NCI-H345 (cell line): Measurements from ENCODE around the gene SCMH1.
"Not testable (repeated sequence)": the region's sequence is repeated elsewhere in the genome, so short reads cannot be mapped to it uniquely, and the experiment has no call there.

Experiments
- DNase-seq: peaks from one replicate; lab custom pipeline; 2025; lab: John Stamatoyannopoulos, UW

Gene SCMH1

DNA sequence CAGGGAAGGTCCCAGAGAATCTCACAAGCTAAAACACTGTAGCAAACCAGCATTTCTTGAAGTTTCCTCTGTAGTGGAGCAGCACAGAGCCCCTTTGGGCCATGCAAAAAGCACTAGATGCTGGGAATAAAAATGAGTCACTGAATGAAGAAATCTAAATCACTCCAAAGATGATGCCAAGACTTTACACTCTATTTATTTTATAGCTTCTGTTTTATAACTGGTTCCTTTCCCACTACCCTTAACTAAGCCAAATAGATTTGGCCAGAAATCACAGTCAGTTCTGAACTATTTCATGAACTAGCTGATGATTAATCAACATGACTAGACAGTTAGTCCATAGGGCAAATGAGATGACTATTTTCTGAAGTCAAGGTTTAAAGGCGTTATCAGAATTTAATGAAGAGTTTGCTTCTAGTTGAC lies 89.5 kb downstream of the SCMH1 start:
- no peak for DNase-seq

DNA sequence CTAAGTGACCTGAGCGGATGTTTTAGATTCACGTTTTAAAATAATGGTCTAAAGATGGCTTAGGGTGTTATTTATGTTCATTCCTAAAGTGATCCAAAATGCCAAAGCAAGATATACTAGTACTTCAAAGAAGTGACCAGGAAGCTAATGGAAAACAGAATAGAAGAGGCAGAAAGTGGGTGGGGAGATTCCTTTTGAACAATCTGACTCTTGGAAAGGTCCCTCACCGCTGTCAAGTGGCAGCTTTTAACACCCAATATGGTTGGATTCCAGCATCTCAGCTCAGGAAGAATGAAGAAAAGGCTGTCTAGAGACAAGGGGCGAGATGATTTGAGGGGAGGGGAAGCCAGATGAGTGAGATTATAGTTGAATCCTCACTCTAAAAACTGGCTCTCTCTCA lies 90.3 kb downstream of the SCMH1 start:
- no peak for DNase-seq

DNA sequence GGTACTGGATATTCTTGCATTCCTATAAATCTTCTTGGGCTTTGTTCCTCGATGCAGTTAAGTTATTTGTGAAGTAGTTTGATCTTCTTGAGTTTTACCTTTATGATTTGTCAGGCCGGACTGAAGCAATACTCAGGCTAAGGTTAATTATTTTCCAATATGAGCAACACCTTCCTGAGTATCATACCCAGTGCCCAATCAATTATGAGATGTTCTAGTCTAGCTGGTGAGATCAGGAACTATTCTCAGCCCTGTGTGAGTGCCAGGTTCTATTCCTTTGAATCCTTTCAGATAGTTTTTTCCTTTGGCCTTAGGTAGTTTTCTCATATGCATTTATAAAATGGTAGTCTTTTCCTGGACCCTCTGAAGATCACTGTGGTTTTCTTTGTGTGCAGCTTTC lies 92.5 kb downstream of the SCMH1 start:
- DNase-seq: no peak

DNA sequence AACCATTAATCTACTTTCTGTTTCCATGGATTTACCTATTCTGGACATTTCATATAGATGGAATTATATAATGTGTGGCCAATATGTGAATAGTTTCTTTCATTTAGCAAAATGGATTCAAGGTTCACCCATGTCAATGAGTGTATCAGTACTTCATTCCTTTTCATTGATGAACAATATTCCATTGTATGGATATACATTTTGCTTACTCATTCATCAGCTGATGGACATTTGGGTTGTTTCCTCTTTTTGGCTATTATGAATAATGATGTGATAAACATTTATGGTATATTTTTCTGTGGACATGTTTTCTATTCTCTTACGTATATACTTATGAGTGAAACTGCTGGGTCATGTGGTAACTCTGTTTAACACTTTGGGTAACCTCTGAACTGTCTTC lies 97.8 kb downstream of the SCMH1 start:
- no peak for DNase-seq

DNA sequence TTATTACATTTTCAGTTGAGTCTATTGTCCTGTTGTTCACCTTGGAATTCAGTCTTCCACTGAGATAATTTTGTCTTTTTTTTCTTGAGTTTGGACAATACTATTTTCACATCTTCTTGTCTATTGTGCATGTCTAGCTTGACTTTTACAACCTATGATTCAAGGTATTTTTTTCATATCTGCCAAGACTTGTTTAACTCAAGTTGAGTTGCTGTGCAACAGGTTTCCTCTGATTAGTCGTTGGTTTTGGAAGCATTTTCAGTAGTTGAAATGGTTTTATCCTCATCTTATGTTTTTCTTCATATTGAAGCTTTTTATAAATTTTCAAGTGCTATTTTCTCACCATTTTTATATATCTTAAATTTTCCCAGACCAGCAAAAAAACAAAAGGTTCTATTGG lies 103.6 kb downstream of the SCMH1 start:
- DNase-seq: no peak

DNA sequence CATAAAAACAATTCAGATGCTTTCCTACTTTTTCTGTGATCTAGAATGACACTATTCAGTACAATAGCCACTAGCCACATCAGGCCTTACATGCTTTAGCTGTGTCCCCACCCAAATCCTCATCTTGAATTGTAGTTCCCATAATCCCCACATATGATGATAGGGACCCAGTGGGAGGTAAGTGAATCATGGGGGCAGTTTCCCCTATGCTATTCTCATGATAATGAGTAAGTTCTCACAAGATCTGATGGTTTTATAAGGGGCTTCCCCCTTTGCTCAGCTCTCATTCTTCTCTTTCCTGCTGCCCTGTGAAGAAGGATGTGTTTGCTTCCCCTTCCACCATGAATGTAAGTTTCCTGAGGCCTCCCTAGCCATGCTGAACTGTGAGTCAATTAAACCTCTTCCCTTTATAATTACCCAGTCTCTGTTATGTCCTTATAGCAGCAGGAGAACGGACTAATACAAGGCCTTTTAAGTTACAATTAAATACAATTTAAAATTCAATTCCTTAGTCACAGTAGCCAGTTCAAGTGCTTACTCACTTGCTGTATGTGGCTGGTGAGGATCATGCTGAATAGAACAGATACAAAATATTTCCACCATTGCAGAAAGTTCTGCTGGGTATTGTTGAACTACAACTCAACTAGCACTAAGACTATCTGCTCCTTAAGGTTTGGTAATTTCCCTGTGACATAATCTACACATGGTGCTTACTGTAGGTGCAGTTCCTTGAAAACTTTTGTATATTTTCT lies 106.7 kb downstream of the SCMH1 start:
- DNase-seq: no peak

DNA sequence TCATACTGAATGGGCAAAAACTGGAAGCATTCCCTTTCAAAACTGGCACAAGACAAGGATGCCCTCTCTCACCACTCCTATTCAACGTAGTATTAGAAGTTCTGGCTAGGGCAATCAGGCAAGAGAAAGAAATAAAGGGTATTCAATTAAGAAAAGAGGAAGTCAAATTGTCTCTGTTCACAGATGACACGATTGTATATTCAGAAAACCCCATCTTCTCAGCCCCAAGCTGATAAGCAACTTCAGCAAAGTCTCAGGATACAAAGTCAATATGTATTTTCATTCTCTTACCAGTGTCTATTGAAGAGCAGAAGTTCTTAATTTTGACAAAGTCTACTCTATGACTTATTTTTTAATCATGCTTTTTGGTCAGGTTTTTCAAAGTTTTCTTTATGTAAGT lies 107.8 kb downstream of the SCMH1 start:
- DNase-seq: not testable (repeated sequence)

DNA sequence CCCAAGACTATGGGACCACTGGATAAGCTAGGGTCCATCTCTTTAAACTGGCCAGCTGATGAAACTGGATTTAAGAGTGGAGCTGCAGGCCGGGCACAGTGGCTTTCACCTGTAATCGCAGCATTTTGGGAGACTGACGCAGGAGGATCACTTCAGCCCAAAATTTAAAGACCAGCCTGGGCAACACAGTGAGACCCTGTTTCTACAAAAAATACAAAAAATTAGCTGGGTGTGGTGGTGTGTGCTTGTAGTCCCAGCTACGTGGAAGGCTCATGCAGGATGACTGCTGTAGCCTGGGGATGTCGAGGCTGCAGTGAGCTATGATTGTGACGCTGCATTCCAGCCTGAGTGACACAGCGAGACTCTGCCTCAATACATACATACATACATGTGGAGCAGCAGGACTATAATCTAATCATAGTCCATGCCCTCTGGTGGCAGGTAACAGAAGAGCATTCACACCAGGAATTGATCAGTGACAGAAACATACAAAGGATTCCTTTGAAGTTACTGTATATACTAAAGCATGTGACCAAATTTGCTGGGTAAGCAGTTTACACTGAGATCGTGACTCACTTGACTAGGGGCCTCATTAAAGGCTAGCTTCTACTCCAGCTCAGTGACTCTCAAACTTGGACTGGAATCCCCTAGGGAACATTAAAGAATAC lies 119.1 kb downstream of the SCMH1 start:
- DNase-seq: peak; percentile 9

DNA sequence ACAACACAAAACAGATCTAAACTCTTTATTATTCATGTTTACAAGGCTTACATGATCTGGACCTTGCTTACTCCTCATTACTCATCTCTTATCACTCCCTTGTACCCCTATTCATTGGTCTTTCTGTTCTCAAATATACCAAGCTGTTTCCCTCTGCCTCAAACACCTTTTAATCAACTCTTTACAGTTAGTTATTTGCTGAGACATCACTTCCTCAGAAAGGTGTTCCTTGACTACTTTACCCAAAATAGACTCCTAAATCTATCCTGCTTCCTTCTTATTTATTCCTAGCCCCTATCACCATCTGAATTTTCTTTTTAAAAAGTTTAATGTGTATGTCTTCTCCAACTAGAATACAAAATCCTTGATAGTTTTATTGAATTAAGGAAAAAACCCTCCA lies 120.0 kb downstream of the SCMH1 start:
- no peak for DNase-seq

DNA sequence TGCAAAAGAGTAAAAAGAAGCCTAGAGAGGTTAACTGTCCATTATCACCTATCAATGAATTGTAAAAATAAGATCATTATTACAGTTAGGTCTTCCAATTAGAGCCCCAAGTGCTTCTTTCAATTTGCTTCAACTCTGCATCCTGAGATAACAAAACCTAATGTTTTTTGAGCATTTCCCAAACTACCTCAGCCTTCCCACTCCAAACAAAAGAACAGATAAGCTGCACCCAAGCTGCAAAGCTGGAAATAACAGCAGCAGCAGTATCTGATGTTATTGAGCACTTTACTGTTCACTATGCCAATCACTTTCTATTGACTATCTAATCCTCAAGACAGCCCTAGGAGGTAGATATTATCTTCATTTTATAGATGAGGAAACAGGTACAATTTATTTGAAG lies 123.5 kb downstream of the SCMH1 start:
- DNase-seq: no peak

DNA sequence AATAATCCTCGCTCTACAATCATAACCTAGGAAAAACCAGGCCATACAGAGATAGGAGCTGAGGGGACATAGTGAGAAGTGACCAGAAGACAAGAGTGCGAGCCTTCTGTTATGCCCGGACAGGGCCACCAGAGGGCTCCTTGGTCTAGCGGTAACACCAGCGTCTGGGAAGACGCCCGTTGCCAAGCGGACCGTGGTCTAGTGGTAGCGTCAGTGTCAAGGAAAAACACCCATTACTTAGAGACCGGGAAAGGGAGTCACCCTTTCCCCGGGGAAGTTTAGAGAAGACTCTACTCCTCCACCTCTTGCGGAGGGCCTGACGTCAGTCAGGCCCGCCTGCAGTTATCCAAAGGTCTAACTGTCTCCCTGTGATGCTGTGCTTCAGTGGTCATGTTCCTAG lies 124.9 kb downstream of the SCMH1 start:
- DNase-seq: not testable (repeated sequence)

DNA sequence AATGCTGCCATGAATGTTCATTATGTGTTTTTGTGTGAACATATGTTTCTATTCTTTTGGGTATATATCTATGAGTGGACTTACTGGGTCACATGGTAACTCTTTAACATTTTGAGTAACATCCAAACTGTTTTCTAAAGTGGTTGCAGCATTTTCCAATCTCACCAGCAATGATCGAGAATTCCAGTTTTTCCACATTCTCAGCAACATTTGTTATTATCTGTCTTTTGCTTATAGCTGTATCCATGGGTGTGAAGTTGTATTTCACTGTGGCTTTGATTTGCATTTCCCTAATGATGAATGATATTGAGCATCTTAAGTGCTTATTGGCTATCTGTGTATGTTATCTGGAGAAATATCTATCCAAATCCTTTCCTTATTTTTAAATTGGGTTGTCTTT lies 131.4 kb downstream of the SCMH1 start:
- no peak for DNase-seq

DNA sequence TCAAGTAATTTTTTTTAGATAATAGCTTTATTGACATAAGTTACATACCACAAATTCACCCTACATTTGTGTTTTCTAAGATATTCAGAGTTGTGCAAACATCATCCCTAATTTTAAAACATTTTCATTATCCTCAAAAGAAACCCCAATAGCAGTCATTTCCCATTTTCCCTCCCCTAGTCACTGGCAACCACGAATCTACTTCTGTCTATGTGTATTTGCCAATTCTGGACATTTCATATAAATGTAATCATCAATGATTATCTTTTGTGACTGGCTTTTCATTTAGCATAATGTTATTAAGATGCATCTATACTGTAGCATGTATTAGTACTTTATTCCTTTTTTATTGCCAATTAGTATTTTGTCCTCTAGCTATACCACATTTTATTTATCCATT lies 131.8 kb downstream of the SCMH1 start:
- no peak for DNase-seq

DNA sequence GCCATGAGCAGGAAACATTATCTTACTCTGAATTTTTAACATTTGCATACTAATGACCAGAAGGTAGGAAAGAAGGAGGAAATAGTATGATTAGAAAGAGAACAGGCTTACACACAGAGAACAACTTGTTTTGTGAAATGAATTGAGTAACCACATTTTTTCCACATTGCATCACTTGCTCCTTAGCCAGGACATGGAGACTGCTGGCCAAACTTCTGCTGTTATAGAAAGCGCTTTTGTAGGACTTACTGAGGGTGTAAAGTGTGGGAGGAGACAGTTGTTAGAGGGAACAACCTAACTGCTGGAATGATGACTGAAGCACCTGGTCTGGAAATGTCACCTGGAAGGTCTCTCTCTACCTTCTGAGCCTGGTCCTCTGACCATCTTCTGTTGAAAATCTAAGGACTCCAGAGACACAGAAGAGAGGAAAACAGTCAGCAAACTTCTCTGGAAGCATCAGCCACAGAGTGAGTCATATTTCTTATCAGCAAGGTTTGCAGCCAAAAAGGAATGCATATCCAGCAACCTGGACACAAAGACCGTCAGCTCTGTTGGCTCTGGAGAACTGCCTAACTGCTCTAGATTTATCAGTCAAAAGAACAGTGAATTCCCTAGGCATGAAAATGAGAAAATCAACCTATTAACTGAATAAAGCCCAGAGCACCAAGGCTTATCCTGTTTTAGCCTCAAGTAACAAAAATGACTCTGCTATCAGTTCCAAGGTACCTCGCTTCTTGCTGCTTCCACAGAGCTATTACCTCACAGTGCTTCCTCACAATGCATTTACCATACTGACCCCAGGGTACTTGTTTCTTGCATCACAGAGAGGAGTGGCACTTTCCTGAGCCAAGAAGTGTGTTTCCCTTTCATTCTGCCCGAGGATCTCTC lies 132.6 kb downstream of the SCMH1 start:
- no peak for DNase-seq

DNA sequence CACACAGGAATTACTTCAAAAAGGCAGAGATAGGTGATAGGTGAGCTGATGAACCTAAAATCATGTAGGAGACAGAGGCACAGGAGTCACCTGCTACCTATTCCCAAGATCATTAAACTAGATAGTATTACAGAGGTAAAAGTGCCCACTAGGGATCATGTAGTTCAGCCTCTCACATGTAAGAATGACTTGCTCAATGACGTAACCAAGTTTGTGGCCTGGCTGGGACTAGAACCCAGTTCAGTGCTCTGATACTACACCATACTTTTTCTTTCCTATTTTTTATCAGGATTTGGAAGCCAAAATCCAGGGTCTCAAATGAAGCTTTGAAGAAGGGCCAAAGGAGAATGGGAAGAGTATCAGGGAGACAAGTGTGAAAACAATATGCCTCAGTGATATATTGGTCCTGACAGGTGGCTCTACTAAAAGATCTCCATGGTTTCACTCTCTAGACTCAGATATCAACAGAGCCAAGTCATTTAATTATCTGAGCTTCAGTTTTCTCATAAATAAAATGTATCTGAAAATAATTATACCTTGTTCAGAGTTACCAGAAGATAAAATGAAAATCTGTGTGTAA lies 133.3 kb downstream of the SCMH1 start:
- DNase-seq: no peak

DNA sequence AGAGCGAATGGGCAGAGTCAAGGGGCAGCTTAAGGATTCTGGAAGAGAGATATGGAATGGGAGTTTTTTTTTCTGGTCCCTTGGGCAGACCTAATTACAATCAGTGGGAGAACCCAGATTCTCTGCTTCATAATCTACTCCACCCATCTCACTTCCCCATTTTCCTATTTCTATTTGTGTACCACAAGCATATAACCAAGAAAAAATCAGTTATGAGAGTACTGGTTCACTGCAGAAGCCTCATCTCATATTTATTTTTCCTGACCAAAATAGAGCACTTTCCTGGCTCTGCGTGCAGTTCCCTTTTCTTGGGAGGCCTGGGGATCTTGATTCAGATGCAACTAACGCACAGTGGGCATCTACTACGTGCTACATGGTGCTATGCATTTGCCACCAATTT lies 138.3 kb downstream of the SCMH1 start:
- DNase-seq: no peak

DNA sequence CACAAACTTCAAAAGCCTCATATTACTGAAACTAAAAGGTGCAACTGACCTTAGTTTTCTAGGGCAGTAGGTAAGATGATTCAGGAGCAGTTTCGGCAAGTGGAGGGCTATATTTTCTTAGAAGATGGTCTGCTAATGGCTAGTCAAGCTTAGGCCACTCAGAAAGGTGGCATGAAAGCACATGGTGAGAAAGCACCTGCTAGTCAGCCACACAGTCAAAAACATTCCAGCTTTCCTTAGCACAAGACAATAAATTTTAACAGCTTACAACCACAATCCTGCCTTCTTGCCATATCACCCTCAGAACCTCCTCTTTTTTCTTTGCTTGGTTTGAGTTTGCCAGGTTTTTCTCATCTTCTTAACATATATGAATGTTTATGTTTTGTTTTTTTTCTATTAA lies 139.5 kb downstream of the SCMH1 start:
- DNase-seq: no peak

DNA sequence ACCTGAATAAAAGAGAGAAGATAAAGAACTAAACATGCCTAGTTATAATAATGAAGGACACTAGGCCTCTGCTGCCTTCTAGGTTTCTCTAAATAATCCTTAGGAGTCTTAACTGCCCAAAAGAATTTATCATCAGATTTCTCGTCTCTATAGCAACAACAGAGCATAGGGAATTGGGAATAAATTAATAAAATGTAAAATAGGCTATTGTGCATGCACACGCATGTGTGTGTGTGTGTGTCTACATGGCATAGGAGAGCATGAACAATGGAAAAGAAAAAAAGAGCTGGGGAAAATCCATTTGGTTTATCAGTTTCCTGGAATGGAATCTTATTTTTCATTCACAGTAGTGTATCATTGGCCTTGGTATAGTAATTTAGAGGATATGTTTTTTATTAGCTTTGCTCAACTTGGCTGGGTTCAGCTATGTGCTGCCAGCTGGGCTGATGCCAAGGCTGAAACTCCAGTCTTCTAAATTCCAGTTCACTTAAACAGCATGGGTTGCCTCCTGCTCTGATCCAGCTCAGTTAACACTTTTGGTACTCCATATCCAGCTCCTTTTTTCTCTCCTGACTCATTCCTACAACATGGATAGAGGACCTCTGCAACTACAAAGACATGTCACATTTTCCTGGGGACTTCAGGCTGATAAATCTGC lies 140.0 kb downstream of the SCMH1 start:
- no peak for DNase-seq

DNA sequence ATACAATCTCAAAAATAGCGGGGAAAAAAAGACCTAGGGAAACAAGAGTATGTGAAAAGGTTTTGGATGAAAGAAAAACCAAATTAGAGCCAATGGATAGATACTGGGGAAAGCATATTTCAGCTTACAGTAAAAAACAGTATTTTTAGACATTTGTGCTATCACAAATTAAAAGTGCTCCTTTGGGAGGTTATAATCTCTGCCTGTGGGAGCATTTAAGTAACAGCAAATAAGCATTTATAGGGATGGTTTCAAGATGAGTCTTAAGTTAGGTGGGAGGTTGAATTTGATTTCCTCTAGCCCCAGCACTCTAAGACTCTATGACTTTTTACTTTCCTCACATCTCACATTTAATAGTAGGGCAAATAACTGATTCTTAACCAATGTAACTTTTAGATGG lies 141.0 kb downstream of the SCMH1 start:
- no peak for DNase-seq

DNA sequence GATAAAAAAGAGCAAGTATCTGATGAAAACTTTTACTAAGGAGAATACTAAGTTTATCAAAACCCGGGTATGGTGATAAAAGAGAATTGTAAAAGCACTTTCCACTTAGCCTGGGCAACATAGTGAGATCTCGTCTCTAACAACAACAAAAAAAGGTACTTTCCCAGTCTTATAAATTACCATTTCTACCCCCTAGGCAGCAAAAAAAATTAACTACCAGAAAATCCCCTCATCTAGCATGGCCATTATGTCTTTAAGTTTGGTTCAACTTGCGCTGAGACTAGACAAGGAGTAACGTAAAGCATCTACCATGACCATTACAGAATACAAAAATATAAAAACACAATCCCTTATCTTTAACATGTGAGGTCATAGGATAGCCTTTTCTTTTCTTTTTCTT lies 141.9 kb downstream of the SCMH1 start:
- DNase-seq: no peak

DNA sequence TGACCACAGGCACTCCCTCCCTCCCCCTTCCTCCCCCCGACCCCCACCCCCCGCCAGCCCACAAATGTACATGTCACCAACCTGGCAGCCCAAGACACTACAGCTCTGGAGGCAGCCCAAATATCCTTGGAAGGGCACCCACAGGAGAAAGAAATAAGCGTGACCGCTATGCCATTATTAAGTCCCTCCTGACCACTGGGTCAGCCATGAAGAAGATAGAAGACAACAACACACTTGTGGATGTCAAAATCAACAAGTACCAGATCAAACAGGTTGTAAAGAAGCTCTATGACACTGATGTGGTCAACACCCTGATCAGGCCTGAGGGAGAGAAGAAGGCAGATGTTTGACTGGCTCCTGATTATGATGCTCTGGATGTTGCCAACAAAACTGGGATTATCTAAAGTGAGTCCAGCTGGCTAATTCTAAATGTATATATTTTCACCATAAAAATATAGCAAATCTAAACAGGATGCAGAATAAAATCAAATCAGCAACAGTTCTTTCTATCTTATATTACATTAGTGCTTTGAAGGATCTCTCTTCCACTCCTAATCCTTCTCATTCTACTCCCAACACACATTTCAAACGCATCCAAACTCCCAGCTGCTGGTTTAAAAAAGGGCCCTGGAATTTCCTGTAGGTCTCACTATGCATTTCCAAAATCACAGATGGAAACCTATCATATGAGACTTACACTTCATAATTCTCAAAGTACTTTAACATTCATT lies 143.2 kb downstream of the SCMH1 start:
- no peak for DNase-seq
